ENCODE data around the gene NLRC5.
"Not testable (repeated sequence)": the region's sequence is repeated elsewhere in the genome, so short reads cannot be mapped to it uniquely, and the experiment has no call there.

NLRC5 gene

GRCh38 chr16:57089406-57089805 is 100.0 kb downstream of the NLRC5 start:
- Mint-ChIP-seq H3K36me3 (no peaks in the 10 kb centered on the region), H3K4me1 (peaks cover 15% of the 10 kb centered on the region), H3K27ac (no peak overlapping the region), H3K9me3 (no peaks in the 10 kb centered on the region), H3K4me3 (no peak overlapping the region), H3K27me3 (peaks cover 54% of the 10 kb centered on the region)
- no peak for DNase-seq
- CTCF ChIA-PET: interaction anchor here (1.1 kb wide), 1 partner anchor 124 kb away, joined by 4 read pairs; no protein-coding TSS in a partner anchor

GRCh38 chr16:57091200-57091974 is 102.0 kb downstream of the NLRC5 start:
- no peaks in the 10 kb centered on the region for H3K9me3 Mint-ChIP-seq
- peaks cover 14% of the 10 kb centered on the region for H3K4me1 Mint-ChIP-seq
- no peaks in the 10 kb centered on the region for H3K36me3 Mint-ChIP-seq
- H3K27ac Mint-ChIP-seq: peak overlapping the region; percentile 46
- CTCF ChIA-PET: interaction anchor here (0.6 to 2.7 kb wide), 2 partner anchors 36 to 57 kb away, joined by 3 to 13 read pairs; no protein-coding TSS in a partner anchor
- no peak for DNase-seq
- peak overlapping the region; percentile 77 for H3K4me3 Mint-ChIP-seq
- peaks cover 64% of the 10 kb centered on the region for H3K27me3 Mint-ChIP-seq

DNA sequence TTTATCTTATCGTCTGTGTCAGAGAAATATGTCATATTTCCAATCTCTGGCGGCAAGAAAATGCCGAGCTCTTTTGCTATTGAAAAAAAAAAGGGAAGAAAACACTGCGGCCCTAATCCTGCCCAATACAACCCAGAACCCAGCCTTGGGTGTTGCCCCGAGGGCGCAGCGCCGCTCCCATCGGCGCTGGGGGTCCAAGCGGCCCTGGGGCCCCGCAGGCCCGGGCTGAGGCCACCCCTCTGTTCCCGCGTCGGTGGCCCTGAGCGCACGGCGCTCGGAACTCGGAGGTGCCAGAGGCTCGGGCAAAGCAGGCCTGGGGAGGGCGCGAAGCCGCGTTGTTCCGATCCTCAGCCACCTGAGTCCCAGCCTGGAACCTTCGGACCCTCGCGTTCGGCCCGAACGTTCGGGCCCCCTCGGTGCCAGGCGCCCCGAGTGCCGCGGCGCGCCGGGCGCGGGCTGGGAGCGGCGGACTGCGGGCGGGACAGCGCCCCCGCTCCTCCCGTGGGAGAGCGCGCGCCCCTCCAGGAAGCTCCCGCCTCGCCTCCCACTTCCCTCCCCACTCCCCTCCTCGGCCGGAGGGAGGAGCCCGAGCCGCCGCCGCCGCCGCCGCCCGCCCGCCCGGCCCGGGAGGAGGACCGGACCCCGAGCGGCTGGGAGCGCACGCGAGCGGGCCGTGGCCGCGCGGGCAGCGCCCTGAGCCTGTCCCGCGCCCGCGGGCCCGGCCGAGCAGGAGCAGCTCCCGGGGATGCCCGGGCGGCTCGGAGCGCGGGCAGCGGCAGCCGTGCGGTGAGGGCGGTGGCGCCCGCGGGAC is 102.8 kb downstream of the NLRC5 start, which contains the start of gene CPNE2:
Gene CPNE2, plus strand, starts transcription at position 609 of the 811 bp plus-strand sequence. CDS start 18,160 bp downstream, outside the sequence.
- peak; percentile 58 for DNase-seq
- Mint-ChIP-seq H3K36me3 (no peaks in the 10 kb centered on the region), H3K9me3 (no peaks in the 10 kb centered on the region), H3K4me1 (peaks cover 14% of the 10 kb centered on the region), H3K4me3 (peak within 1 kb of the TSS; percentile 77), H3K27me3 (peaks cover 61% of the 10 kb centered on the region), H3K27ac (no peak within 1 kb of the TSS)
- CTCF ChIA-PET: interaction anchor here (0.6 to 2.8 kb wide), 21 partner anchors 9 to 325 kb away, joined by 3 to 14 read pairs (median 5); partner anchors contain the start of genes PSME3IP1 and RSPRY1

GRCh38 chr16:57092786-57093411 is 103.5 kb downstream of the NLRC5 start:
- Mint-ChIP-seq H3K9me3 (no peaks in the 10 kb centered on the region), H3K4me1 (peaks cover 14% of the 10 kb centered on the region), H3K36me3 (no peaks in the 10 kb centered on the region), H3K4me3 (peak overlapping the region; percentile 75), H3K27me3 (peaks cover 58% of the 10 kb centered on the region), H3K27ac (no peak overlapping the region)
- CTCF ChIA-PET: interaction anchor here (0.6 to 2.8 kb wide), 23 partner anchors 9 to 324 kb away, joined by 3 to 14 read pairs (median 5); partner anchors contain the start of genes PSME3IP1 and RSPRY1
- peak; percentile 60 for DNase-seq

DNA sequence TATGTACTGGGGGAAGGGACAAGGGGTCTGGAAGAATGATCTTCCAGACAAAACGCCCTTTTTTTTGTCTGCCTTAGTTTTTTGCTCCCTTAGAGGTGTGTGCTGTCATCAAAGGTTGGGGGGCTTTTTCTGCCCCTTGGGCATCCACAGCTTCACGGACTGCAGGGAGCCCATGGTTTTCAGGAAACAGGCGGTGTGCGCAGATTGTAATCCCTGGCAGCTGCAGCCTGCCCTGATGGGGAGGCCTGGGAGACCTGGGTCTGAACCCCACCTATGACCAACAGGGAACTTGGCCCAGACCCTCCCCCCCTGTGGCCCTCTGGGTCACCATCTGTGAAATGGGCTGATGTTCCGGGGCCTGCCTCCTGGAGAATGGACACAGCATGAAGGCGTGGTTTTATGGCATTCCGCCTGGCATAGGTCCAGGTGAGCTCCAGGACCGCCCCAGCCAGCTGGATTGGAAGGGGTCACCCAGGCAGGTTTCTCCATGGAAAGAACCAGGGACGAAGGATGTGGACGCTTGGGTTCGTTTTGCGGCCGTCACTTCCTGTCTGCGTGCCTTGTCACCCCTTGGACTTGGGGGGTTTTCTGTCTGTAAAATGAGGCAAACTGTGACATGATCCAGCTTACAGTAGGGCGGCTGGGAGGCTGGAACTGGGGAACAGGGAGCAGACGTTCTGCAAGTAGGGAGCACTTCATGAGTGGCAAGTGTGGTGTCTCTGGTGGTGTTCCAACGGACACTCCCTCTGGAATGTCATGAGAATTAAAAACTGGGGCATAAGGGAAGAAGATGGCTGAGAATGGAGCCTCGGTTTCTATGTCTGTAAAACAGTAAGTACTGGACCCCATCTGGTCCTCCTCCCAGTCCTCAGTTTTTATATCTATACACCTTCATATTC is 104.6 kb downstream of the NLRC5 start:
- H3K4me1 Mint-ChIP-seq: peaks cover 17% of the 10 kb centered on the region
- CTCF ChIA-PET: interaction anchor here (0.9 to 2.8 kb wide), 15 partner anchors 8 to 86 kb away, joined by 3 to 14 read pairs (median 7); no protein-coding TSS in a partner anchor
- H3K36me3 Mint-ChIP-seq: no peaks in the 10 kb centered on the region
- no peak overlapping the region for H3K27ac Mint-ChIP-seq
- H3K9me3 Mint-ChIP-seq: no peaks in the 10 kb centered on the region
- DNase-seq: no peak
- H3K4me3 Mint-ChIP-seq: peak overlapping the region; percentile 75
- H3K27me3 Mint-ChIP-seq: peaks cover 55% of the 10 kb centered on the region

DNA sequence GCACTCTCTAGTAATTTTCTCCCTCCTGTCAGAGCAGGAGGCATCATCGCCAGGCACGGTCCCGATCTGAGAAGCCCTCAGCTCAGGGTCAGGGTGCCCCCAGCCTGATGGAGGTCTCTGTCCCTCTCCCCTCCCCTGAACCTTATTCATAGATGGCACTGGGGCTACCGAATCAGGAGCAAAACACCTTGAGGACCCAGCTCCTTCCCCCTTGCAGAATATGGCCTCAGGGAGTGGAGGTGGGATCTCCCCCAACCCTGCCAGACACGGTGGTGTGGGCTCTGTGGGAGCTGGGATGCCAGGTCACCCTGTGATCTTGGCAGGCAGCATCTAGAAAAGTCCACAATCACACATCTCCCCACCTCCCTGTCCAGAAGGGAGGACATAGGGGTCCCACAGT is 105.6 kb downstream of the NLRC5 start:
- Mint-ChIP-seq H3K4me3 (peak overlapping the region; percentile 18), H3K4me1 (peaks cover 17% of the 10 kb centered on the region), H3K9me3 (no peaks in the 10 kb centered on the region), H3K36me3 (no peaks in the 10 kb centered on the region), H3K27ac (no peak overlapping the region), H3K27me3 (peaks cover 45% of the 10 kb centered on the region)
- DNase-seq: no peak
- CTCF ChIA-PET: no interaction called here

GRCh38 chr16:57096192-57096591 is 106.8 kb downstream of the NLRC5 start:
- H3K4me3 Mint-ChIP-seq: no peak overlapping the region
- H3K9me3 Mint-ChIP-seq: no peaks in the 10 kb centered on the region
- CTCF ChIA-PET: interaction anchor here (0.6 to 1.7 kb wide), 4 partner anchors 9 to 56 kb away, joined by 3 to 5 read pairs (median 3); no protein-coding TSS in a partner anchor
- no peak for DNase-seq
- peaks cover 36% of the 10 kb centered on the region for H3K27me3 Mint-ChIP-seq
- H3K36me3 Mint-ChIP-seq: no peaks in the 10 kb centered on the region
- H3K4me1 Mint-ChIP-seq: peaks cover 14% of the 10 kb centered on the region
- H3K27ac Mint-ChIP-seq: no peak overlapping the region

DNA sequence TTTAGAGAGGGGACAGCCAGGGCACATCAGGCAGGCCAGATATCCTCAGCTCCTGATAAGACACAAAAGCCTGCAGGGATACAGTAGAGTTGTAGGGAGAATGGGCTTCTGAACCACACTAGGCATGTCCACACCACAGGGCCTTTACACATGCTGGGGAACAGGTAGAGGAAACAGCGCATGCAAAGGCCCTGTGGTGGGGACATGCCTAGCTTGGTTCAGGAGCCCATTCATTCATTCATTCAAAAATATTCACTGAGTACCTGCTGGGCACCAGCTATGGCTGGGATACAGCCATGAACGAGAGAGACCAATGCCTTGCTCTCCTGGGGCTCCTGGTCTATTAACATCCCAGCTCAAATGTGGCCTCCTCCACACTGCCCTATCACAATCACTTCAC is 107.4 kb downstream of the NLRC5 start:
- Mint-ChIP-seq H3K27me3 (peaks cover 30% of the 10 kb centered on the region), H3K36me3 (no peaks in the 10 kb centered on the region), H3K27ac (no peak overlapping the region), H3K4me1 (peaks cover 9% of the 10 kb centered on the region), H3K4me3 (no peak overlapping the region), H3K9me3 (no peaks in the 10 kb centered on the region)
- DNase-seq: no peak
- CTCF ChIA-PET: interaction anchor here (1.0 to 1.7 kb wide), 2 partner anchors 51 to 55 kb away, joined by 3 to 5 read pairs; no protein-coding TSS in a partner anchor

- DNase-seq: no peak
- CTCF ChIA-PET: interaction anchor here (0.6 to 1.4 kb wide), 2 partner anchors 204 to 318 kb away, joined by 3 to 4 read pairs; no protein-coding TSS in a partner anchor
- peaks cover 25% of the 10 kb centered on the region for H3K27me3 Mint-ChIP-seq
- no peaks in the 10 kb centered on the region for H3K36me3 Mint-ChIP-seq
- no peaks in the 10 kb centered on the region for H3K9me3 Mint-ChIP-seq
- H3K27ac Mint-ChIP-seq: no peak overlapping the region
- peaks cover 7% of the 10 kb centered on the region for H3K4me1 Mint-ChIP-seq
- H3K4me3 Mint-ChIP-seq: no peak overlapping the region
Measured at GRCh38 chr16:57098188-57098841, 109.0 kb downstream of the NLRC5 start.

DNA sequence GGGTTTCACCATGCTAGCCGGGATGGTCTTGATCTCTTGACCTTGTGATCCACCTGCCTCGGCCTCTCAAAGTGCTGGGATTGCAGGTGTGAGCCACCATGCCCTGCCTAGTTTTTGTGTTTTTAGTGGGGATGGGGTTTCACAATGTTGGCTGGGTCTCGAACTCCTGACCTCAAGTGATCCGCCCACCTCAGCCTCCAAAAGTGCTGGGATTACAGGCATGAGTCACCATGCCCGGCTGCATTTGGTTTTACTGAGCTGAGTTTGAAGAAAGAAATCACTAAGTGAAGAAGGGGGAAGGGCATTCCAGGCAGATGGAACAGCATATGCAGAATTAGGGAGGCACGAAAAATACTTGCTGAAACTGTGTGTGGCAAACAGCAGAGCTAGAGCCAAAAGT is 110.6 kb downstream of the NLRC5 start:
- H3K36me3 Mint-ChIP-seq, H3K4me3 Mint-ChIP-seq, DNase-seq, H3K9me3 Mint-ChIP-seq, H3K27ac Mint-ChIP-seq: not testable (repeated sequence)
- H3K4me1 Mint-ChIP-seq: peaks cover 10% of the 10 kb centered on the region
- CTCF ChIA-PET: interaction anchor here (0.6 to 1.0 kb wide), 2 partner anchors 9 to 16 kb away, joined by 3 read pairs; no protein-coding TSS in a partner anchor
- H3K27me3 Mint-ChIP-seq: peaks cover 11% of the 10 kb centered on the region

- H3K27ac Mint-ChIP-seq: no peak overlapping the region
Measured at GRCh38 chr16:57100445-57100844, 111.1 kb downstream of the NLRC5 start.

More at GRCh38 chr16:57100445-57100844, 111.1 kb downstream of the NLRC5 start:
- no peak for DNase-seq
- H3K4me1 Mint-ChIP-seq: peaks cover 12% of the 10 kb centered on the region
- CTCF ChIA-PET: interaction anchor here (1.0 to 2.1 kb wide), 2 partner anchors 7 to 9 kb away, joined by 3 to 11 read pairs; partner anchors contain the start of gene CPNE2
- no peaks in the 10 kb centered on the region for H3K36me3 Mint-ChIP-seq
- no peak overlapping the region for H3K4me3 Mint-ChIP-seq
- H3K27me3 Mint-ChIP-seq: peaks cover 7% of the 10 kb centered on the region
- H3K9me3 Mint-ChIP-seq: no peaks in the 10 kb centered on the region
